ENCODE results near the gene IGFL1.
"Not testable (repeated sequence)": the region's sequence is repeated elsewhere in the genome, so short reads cannot be mapped to it uniquely, and the experiment has no call there.

The IGFL1 gene

GRCh38 chr19:46241626-46242025 lies 12.1 kb downstream of the IGFL1 start:
- TF ChIP-seq CTCF (IDR thresholded peaks at IDR 0.05), result no peak
- Histone ChIP-seq H3K27ac (no peak overlapping the region), H3K4me3 (no peak overlapping the region)
- DNase-seq (ENCODE audit: low spot score), result no peak

GRCh38 chr19:46243081-46243654 lies 13.6 kb downstream of the IGFL1 start:
- H3K4me3 ChIP-seq; DNase-seq (ENCODE audit: low spot score): not testable (repeated sequence)

GRCh38 chr19:46250076-46250735 lies 20.7 kb downstream of the IGFL1 start:
- no peak overlapping the region for H3K4me3 ChIP-seq
- no peak for DNase-seq (ENCODE audit: low spot score)
- TF ChIP-seq CTCF (IDR thresholded peaks at IDR 0.05), result no peak
- H3K27ac ChIP-seq, result no peak overlapping the region

More at GRCh38 chr19:46243081-46243654, 13.6 kb downstream of the IGFL1 start:
- H3K27ac ChIP-seq, result not testable (repeated sequence)

DNA sequence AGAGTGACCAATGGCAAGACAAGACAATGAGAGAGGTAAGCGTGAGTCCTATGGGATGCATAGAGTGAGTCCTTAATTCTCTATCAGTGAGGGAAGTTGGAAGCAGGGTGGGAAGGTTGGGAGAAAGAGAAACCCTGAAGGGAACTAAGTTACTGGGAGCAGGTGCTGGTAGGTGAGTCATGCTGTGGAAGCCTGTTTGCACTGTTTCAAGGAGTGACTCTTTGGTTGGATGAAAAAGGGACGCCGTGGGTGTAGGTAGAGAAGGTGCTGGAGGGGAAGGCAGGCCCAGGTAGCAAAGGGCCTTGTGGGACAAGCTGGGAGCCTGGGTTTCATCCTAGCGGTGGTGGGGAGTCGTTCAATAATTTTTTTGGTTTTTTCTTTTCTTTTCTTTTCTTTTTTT lies 21.9 kb downstream of the IGFL1 start:
- no peak for DNase-seq (ENCODE audit: low spot score)
- Histone ChIP-seq H3K27ac (no peak overlapping the region), H3K4me3 (no peak overlapping the region)
- no peak for TF ChIP-seq CTCF (IDR thresholded peaks at IDR 0.05)

- H3K4me3 ChIP-seq, result no peak overlapping the region
- no peak for DNase-seq (ENCODE audit: low spot score)
- no peak overlapping the region for H3K27ac ChIP-seq
- no peak for TF ChIP-seq CTCF (IDR thresholded peaks at IDR 0.05)
Observed at GRCh38 chr19:46254776-46255175, 25.2 kb downstream of the IGFL1 start.

DNA sequence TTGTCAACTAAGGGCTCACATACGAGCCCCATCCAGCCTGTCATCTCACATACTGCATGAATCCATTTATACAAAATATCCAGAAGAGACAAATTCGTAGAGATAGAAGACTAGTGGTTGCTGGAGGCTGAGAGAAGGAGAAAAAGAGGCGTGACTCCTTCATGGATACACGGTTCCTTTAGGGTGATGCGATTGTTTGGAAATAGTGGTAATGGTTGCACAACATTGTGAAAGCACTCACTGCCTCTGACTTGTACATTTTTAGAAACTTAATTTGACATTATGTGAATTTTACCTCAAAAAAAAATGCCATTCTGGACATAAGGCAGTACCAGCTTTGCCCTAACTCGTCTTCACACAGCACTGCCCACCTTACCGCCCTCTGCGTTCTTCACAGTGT lies 27.3 kb downstream of the IGFL1 start:
- no peak overlapping the region for H3K4me3 ChIP-seq
- DNase-seq (ENCODE audit: low spot score), result no peak
- no peak overlapping the region for H3K27ac ChIP-seq
- TF ChIP-seq CTCF (IDR thresholded peaks at IDR 0.05), result no peak

GRCh38 chr19:46261501-46261900 lies 32.0 kb downstream of the IGFL1 start:
- not testable (repeated sequence) for H3K4me3 ChIP-seq; DNase-seq (ENCODE audit: low spot score); H3K27ac ChIP-seq

- not testable (repeated sequence) for H3K4me3 ChIP-seq; H3K27ac ChIP-seq; DNase-seq (ENCODE audit: low spot score)
Observed at GRCh38 chr19:46262684-46263296, 33.2 kb downstream of the IGFL1 start.

- DNase-seq (ENCODE audit: low spot score); H3K27ac ChIP-seq; H3K4me3 ChIP-seq: not testable (repeated sequence)
Observed at GRCh38 chr19:46264801-46265200, 35.3 kb downstream of the IGFL1 start.
